Retina (tissue), 1 donor: ENCODE results near the gene XPO6.

ENCODE experiments used
- DNase-seq: peaks from one replicate; pipeline ENCODE4 v3.0.0-alpha.2; 2016

Gene XPO6

DNA sequence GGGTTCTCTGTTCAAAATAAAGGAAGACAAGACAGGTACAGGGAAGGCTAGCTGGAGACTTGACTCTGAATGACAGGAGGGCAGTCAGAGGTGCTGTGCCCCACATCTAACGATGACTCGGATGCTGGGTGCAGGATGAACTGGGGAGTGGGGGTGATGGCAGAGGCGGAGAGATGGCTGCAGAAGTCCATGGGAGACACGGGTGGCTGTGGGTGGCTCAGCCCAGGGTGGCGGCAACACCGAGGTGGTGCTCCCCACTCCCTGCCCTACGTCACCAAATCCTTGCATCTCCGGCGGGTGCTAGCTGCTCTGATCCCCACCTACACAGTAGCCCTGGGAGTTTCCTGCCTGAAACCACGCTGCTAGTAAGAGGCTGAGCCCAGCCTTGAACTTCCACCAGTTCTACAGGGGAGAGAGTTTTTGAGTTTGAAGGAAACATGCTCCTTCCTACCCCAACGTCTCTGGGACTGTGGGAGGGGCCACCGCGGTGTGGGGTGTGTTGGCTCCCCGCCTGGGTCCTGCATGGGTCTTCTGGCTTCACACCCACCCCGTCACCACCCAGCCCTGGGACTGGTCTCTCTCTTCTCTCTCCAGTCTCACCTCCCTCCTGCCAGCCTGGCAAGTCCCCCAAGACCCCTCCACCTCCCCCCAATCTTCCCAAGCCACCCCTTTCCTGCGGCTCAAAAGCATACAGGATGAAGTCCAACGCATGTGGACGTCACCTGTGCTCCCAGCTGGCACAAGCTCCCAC is 152.8 kb downstream of the XPO6 start:
- no peak for DNase-seq

DNA sequence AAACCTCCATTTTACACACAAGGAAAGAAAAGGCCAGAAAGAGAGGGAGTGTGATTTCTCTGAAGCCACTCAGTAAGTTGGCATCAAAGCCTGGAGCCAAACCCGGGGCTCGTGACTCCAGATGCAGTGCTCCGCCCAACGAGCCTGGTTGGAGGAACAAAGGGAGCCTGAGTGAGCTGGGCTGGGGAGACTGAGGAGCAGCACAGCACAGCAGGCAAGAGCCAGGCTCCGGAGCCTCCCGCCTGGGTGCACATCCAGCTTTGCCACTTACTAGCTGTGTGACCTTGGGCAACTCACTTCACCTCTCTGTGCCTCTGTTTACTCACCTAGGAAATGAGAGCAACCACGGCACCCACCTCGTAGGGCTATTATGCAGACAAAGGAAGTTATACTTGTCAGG is 153.8 kb downstream of the XPO6 start:
- no peak for DNase-seq

DNA sequence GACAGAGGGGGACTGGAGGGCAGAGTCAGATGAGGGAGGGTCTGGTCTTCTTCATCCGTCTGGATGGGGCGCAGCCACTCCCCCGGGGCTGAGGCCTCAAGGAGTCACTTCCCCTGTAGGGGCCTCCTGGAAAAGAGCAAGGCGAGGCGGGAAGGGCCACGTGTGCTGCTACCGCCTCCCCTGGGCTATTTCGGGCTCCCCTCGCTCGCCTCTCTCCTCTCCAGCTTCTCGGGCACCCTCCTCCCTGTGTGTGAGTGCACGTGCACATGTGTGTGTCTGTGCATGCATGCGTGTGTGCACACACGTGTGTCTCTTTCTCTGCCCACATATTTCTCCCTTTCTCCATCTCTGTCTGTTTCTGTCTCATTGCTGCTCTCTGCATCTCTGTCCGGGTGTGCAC is 158.3 kb downstream of the XPO6 start:
- no peak for DNase-seq

DNA sequence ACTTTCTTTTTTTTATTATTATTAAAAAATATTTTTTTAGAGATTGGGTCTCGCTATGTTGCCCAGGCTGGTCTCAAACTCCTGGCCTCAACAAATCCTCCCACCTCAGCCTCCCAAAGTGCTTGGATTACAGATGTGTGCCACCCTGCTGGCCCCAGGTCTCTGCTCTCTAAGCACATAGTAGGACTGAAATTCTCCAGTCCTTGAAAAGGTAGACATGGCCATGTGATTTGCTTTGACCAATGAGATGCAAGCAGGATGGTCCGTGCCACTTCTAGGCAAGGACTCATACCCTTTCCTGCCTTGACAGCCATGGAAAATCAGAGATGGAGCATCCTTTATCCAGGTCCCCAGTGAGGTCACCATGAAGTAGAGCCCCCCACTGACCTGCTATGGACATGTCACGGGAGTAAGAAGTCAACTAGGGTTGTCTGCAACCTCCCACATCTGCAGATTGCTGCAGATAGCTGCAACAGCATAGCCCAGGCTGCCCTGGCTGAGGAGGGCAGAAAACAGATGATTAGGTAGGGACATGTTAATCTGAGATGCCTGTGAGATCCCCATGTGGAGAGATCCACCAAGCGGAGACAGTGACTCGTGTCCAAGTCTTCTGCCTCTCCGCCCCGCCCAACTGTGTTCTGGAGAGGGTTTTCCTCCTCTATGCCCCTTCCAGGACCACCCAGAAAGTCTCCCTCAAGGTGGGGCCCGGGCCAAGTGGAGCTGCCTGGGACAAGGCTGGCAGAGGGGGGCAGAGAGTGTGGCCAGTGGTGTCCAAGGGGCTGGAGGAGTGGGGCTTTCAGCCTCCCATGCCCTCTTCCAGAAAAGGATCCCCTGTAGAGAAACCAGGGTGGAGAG is 159.3 kb downstream of the XPO6 start:
- no peak for DNase-seq

DNA sequence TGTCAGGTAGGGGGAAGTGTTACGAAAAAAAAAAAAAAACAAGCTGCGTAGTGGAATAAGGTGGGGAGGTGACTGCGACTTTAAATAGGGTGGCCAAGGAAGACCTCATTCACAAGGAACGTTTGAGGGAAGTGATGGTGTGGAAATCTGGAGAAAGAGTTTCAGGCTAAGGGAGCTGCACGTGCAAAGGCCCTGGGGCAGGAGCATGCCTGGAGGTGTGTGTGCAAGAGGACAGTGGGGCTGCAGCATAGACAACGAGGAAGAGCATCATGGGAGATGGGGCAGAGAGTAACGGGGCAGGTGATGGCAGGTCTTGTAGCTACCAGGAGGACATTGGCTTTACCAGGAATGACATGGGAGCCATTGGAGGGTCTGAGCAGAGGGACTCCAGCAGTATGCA is 160.3 kb downstream of the XPO6 start:
- DNase-seq, result no peak
